Heart left ventricle (tissue), 13 donors: ENCODE data around the gene YJEFN3.

Experiments
- CTCF ChIP-seq, 12 donors: fragments of 200-600 bp; sonication (generic) in 4 of 12; IDR thresholded peaks; one replicate each; pipeline versions ENCODE4 v1.5.0 to v1.8.0; 2018 to 2022; ENCODE audit warnings: antibody characterized with exemption in 12 of 12, mild to moderate bottlenecking in 5 of 12
- POLR2A ChIP-seq, 2 donors: fragments of 450-650 bp; IDR thresholded peaks; one replicate each; pipeline ENCODE4 v1.6.1; 2017; ENCODE audit warnings: antibody characterized with exemption in 2 of 2, mild to moderate bottlenecking in 2 of 2, moderate library complexity in 2 of 2
- donor health status: ischemic (EF 13 %, LVEDD 7.1; RV severe dilation, severe dysfunction).
- donor health status: DM: no; HTN: yes; CAD: no.
- donor health status: DM: no; HTN: no; CAD: no.
- donor health status: ischemic (EF 25% LVEDD 6.9; RV normal size, moderate dysfunction).
- donor health status: ischemic (EF 25% LVEDD 5.7; RV mildly dilated, moderate dysfunction).
- donor health status: ischemic (EF 35%, LVEDD 5.7; RV mildly dilated, moderate dysfunction).
- donor health status: nonischemic (EF 11% LVEDD 7.7; RV severe dilation, severe dysfunction).
- donor health status: DM: yes; HTN: yes; CAD: no.
- donor health status: PGD.
- donor health status: ischemic (EF 29% LVEDD 5.4; RV normal size, mild dysfunction).
- donor health status: nonischemic (EF 23%, LVEDD 6.1; RV moderate dilation, normal function).

GRCh38 chr19:19584356-19584755 is 55.6 kb downstream of the YJEFN3 start:
- no peak for TF ChIP-seq CTCF (IDR thresholded peaks at IDR 0.05)
- no peak for TF ChIP-seq POLR2A (IDR thresholded peaks at IDR 0.05)
